Cerebellar cortex (tissue), 1 donor: Measurements from ENCODE around the gene MS4A6A.
A peak's percentile ranks its signal among the peaks of the same experiment; 100 is the strongest.
"Not testable (repeated sequence)": the region's sequence is repeated elsewhere in the genome, so short reads cannot be mapped to it uniquely, and the experiment has no call there.

Source experiments
- DNase-seq: peaks from one replicate; pipeline ENCODE4 v3.0.0-alpha.2; 2015; ENCODE audit warnings: low spot score

The MS4A6A gene

GRCh38 chr11:60183591-60184205, 815 bp upstream of the MS4A6A start:
- DNase-seq, result no peak

GRCh38 chr11:60175860-60176275, 7.0 kb downstream of the MS4A6A start:
- DNase-seq, result no peak

GRCh38 chr11:60172011-60172410, 10.9 kb downstream of the MS4A6A start:
- DNase-seq, result no peak

- no peak for DNase-seq
Observed at GRCh38 chr11:60170566-60170965, 12.3 kb downstream of the MS4A6A start.

- DNase-seq, result peak; percentile 2
Observed at GRCh38 chr11:60169264-60169915, 13.5 kb downstream of the MS4A6A start.

- DNase-seq, result no peak
Observed at GRCh38 chr11:60168306-60168705, 14.6 kb downstream of the MS4A6A start.

- DNase-seq, result no peak
Observed at GRCh38 chr11:60165951-60166350, 16.9 kb downstream of the MS4A6A start.

GRCh38 chr11:60165538-60165937, 17.3 kb downstream of the MS4A6A start:
- no peak for DNase-seq

- DNase-seq, result no peak
Observed at GRCh38 chr11:60164550-60165075, 18.3 kb downstream of the MS4A6A start.

- DNase-seq, result no peak
Observed at GRCh38 chr11:60161766-60162165, 21.1 kb downstream of the MS4A6A start.

- DNase-seq, result no peak
Observed at GRCh38 chr11:60161107-60161506, 21.8 kb downstream of the MS4A6A start.

GRCh38 chr11:60159868-60160267, 23.0 kb downstream of the MS4A6A start:
- DNase-seq, result no peak

- no peak for DNase-seq
Observed at GRCh38 chr11:60159284-60159683, 23.6 kb downstream of the MS4A6A start.

GRCh38 chr11:60158636-60159035, 24.2 kb downstream of the MS4A6A start:
- DNase-seq, result no peak

GRCh38 chr11:60155931-60156330, 27.0 kb downstream of the MS4A6A start:
- no peak for DNase-seq

- DNase-seq, result not testable (repeated sequence)
Observed at GRCh38 chr11:60152727-60153126, 30.2 kb downstream of the MS4A6A start.

- DNase-seq, result no peak
Observed at GRCh38 chr11:60150279-60150678, 32.6 kb downstream of the MS4A6A start.

- no peak for DNase-seq
Observed at GRCh38 chr11:60145677-60146076, 37.2 kb downstream of the MS4A6A start.

- no peak for DNase-seq
Observed at GRCh38 chr11:60143768-60144167, 39.1 kb downstream of the MS4A6A start.

- no peak for DNase-seq
Observed at GRCh38 chr11:60133917-60134316, 49.0 kb downstream of the MS4A6A start.

- no peak for DNase-seq
Observed at GRCh38 chr11:60131912-60132311, 51.0 kb downstream of the MS4A6A start.

GRCh38 chr11:60130496-60130895, 52.4 kb downstream of the MS4A6A start:
- DNase-seq, result peak; percentile 49

GRCh38 chr11:60129853-60130252, 53.0 kb downstream of the MS4A6A start:
- DNase-seq, result no peak

GRCh38 chr11:60128866-60129265, 54.0 kb downstream of the MS4A6A start:
- not testable (repeated sequence) for DNase-seq
